Heart left ventricle (tissue), 13 donors: ENCODE results near the gene BCL2.

Source experiments
- CTCF ChIP-seq, 12 donors: fragments of 200-600 bp; sonication (generic) in 4 of 12; IDR thresholded peaks; one replicate each; pipeline versions ENCODE4 v1.5.0 to v1.8.0; 2018 to 2022; ENCODE audit warnings: antibody characterized with exemption in 12 of 12, mild to moderate bottlenecking in 5 of 12
- POLR2A ChIP-seq, 2 donors: fragments of 450-650 bp; IDR thresholded peaks; one replicate each; pipeline ENCODE4 v1.6.1; 2017; ENCODE audit warnings: antibody characterized with exemption in 2 of 2, mild to moderate bottlenecking in 2 of 2, moderate library complexity in 2 of 2
- donor health status: ischemic (EF 13 %, LVEDD 7.1; RV severe dilation, severe dysfunction).
- donor health status: DM: no; HTN: yes; CAD: no.
- donor health status: DM: no; HTN: no; CAD: no.
- donor health status: ischemic (EF 25% LVEDD 6.9; RV normal size, moderate dysfunction).
- donor health status: ischemic (EF 25% LVEDD 5.7; RV mildly dilated, moderate dysfunction).
- donor health status: ischemic (EF 35%, LVEDD 5.7; RV mildly dilated, moderate dysfunction).
- donor health status: nonischemic (EF 11% LVEDD 7.7; RV severe dilation, severe dysfunction).
- donor health status: DM: yes; HTN: yes; CAD: no.
- donor health status: PGD.
- donor health status: ischemic (EF 29% LVEDD 5.4; RV normal size, mild dysfunction).
- donor health status: nonischemic (EF 23%, LVEDD 6.1; RV moderate dilation, normal function).

- TF ChIP-seq POLR2A (IDR thresholded peaks at IDR 0.05) (no peak), CTCF (IDR thresholded peaks at IDR 0.05) (no peak)
These were observed 18.1 kb downstream of the BCL2 start for GRCh38 chr18:63301434-63301833.
